ENCODE measurements around the gene RELT.
A peak's percentile ranks its signal among the peaks of the same experiment; 100 is the strongest.

Gene RELT

GRCh38 chr11:73399159-73399590, 23.0 kb downstream of the RELT start:
- H3K4me3 ChIP-seq (ENCODE audit: low read length), result no peak overlapping the region
- DNase-seq (ENCODE audit: low read depth, low spot score), result no peak

GRCh38 chr11:73399636-73400035, 23.4 kb downstream of the RELT start:
- DNase-seq (ENCODE audit: low read depth, low spot score), result no peak
- H3K4me3 ChIP-seq (ENCODE audit: low read length), result no peak overlapping the region

- no peak overlapping the region for H3K4me3 ChIP-seq (ENCODE audit: low read length)
- no peak for DNase-seq (ENCODE audit: low read depth, low spot score)
Observed at GRCh38 chr11:73400293-73400692, 24.1 kb downstream of the RELT start.

GRCh38 chr11:73401217-73401923, 25.2 kb downstream of the RELT start:
- DNase-seq (ENCODE audit: low read depth, low spot score), result no peak
- H3K4me3 ChIP-seq (ENCODE audit: low read length), result no peak overlapping the region

- DNase-seq (ENCODE audit: low read depth, low spot score), result no peak
- no peak overlapping the region for H3K4me3 ChIP-seq (ENCODE audit: low read length)
Observed at GRCh38 chr11:73401924-73402833, 26.0 kb downstream of the RELT start.

- peak; percentile 38 for DNase-seq (ENCODE audit: low read depth, low spot score)
- H3K4me3 ChIP-seq (ENCODE audit: low read length), result no peak overlapping the region
Observed at GRCh38 chr11:73402834-73403185, 26.6 kb downstream of the RELT start.

- no peak for DNase-seq (ENCODE audit: low read depth, low spot score)
- no peak overlapping the region for H3K4me3 ChIP-seq (ENCODE audit: low read length)
Observed at GRCh38 chr11:73403541-73403940, 27.3 kb downstream of the RELT start.

GRCh38 chr11:73404048-73404447, 27.8 kb downstream of the RELT start:
- no peak for DNase-seq (ENCODE audit: low read depth, low spot score)
- H3K4me3 ChIP-seq (ENCODE audit: low read length), result no peak overlapping the region

- no peak for DNase-seq (ENCODE audit: low read depth, low spot score)
Observed at GRCh38 chr11:73404506-73405145, 28.4 kb downstream of the RELT start.

GRCh38 chr11:73405146-73405510, 28.9 kb downstream of the RELT start:
- no peak for DNase-seq (ENCODE audit: low read depth, low spot score)
- no peak overlapping the region for H3K4me3 ChIP-seq (ENCODE audit: low read length)

More at GRCh38 chr11:73404506-73405145, 28.4 kb downstream of the RELT start:
- no peak overlapping the region for H3K4me3 ChIP-seq (ENCODE audit: low read length)

- H3K4me3 ChIP-seq (ENCODE audit: low read length), result no peak overlapping the region
- DNase-seq (ENCODE audit: low read depth, low spot score), result no peak
Observed at GRCh38 chr11:73406131-73406530, 29.9 kb downstream of the RELT start.

- DNase-seq (ENCODE audit: low read depth, low spot score), result no peak
- H3K4me3 ChIP-seq (ENCODE audit: low read length), result no peak overlapping the region
Observed at GRCh38 chr11:73406619-73407018, 30.4 kb downstream of the RELT start.

- H3K4me3 ChIP-seq (ENCODE audit: low read length), result no peak overlapping the region
- no peak for DNase-seq (ENCODE audit: low read depth, low spot score)
Observed at GRCh38 chr11:73409431-73409830, 33.2 kb downstream of the RELT start.

GRCh38 chr11:73410627-73411026, 34.4 kb downstream of the RELT start:
- H3K4me3 ChIP-seq (ENCODE audit: low read length), result no peak overlapping the region
- DNase-seq (ENCODE audit: low read depth, low spot score), result no peak

- no peak overlapping the region for H3K4me3 ChIP-seq (ENCODE audit: low read length)
- no peak for DNase-seq (ENCODE audit: low read depth, low spot score)
Observed at GRCh38 chr11:73411031-73411430, 34.8 kb downstream of the RELT start.

GRCh38 chr11:73412308-73412707, 36.1 kb downstream of the RELT start:
- H3K4me3 ChIP-seq (ENCODE audit: low read length), result no peak overlapping the region
- no peak for DNase-seq (ENCODE audit: low read depth, low spot score)

- no peak overlapping the region for H3K4me3 ChIP-seq (ENCODE audit: low read length)
- no peak for DNase-seq (ENCODE audit: low read depth, low spot score)
Observed at GRCh38 chr11:73413256-73413655, 37.1 kb downstream of the RELT start.

GRCh38 chr11:73414977-73415651, 38.9 kb downstream of the RELT start:
- no peak overlapping the region for H3K4me3 ChIP-seq (ENCODE audit: low read length)
- DNase-seq (ENCODE audit: low read depth, low spot score), result peak; percentile 42

GRCh38 chr11:73415854-73416615, 39.8 kb downstream of the RELT start:
- H3K4me3 ChIP-seq (ENCODE audit: low read length), result no peak overlapping the region
- no peak for DNase-seq (ENCODE audit: low read depth, low spot score)

Data from Jurkat, Clone E6-1 (cell line).